PC-3 (cell line): ENCODE data around the gene CCL17. TPM values are rescaled to one million over a fixed set of nuclear protein-coding genes. Genes with fewer than 3 reads are reported as not detected.

ENCODE experiments used
- ATAC-seq: fragments of 200-7000 bp; cut with Tn5 transposase; 2 replicates; pipeline ENCODE4 v1.9.1; 2020; ENCODE audit warnings: mild to moderate bottlenecking, moderate library complexity
- BruUV-seq: library from RNA; stranded (reverse); fragments of 400-500 nt; replicated peaks from 2 replicates; lab custom pipeline; 2021; lab: Mats Ljungman, UMichigan
- CTCF ChIA-PET: fragments of 300-600 bp; sonication (Branson Sonifier 250); formaldehyde crosslinking; loops from one replicate; lab custom pipeline; 2022; ENCODE audit warnings: antibody characterized with exemption; lab: Charles Lee
- POLR2A ChIA-PET: fragments of 300-600 bp; sonication (Branson Sonifier 250); formaldehyde crosslinking; loops from one replicate; lab custom pipeline; 2022; ENCODE audit warnings: antibody characterized with exemption; ENCODE audit not compliant: unreplicated experiment; lab: Charles Lee
- DNase-seq: peaks from one replicate; pipeline ENCODE4 v3.0.0-alpha.2; 2015
- H2AFZ ChIP-seq: fragments of 300-600 bp; sonication (generic); 2 replicates; pipeline ENCODE4 v1.6.0; 2016; ENCODE audit warnings: antibody characterized with exemption, low read length
- H3F3A ChIP-seq: fragments of 300-600 bp; sonication (generic); one replicate; pipeline ENCODE4 v1.6.0; 2017; ENCODE audit warnings: antibody characterized with exemption, low read length, control low read depth, mild to moderate bottlenecking; ENCODE audit not compliant: unreplicated experiment
- H3K27ac ChIP-seq: fragments of 300-600 bp; sonication (generic); 2 replicates; pipeline ENCODE4 v1.5.1; 2016; ENCODE audit warnings: mild to moderate bottlenecking, low read length
- H3K27me3 ChIP-seq: fragments of 300-600 bp; sonication (generic); 2 replicates; pipeline ENCODE4 v1.6.1; 2016; ENCODE audit warnings: low read length, mixed read lengths
- H3K36me3 ChIP-seq: fragments of 300-600 bp; sonication (generic); 2 replicates; pipeline ENCODE4 v1.6.1; 2016; ENCODE audit warnings: low read depth, mixed run types, low read length, mixed read lengths
- H3K4me1 ChIP-seq: fragments of 300-600 bp; sonication (generic); 2 replicates; pipeline ENCODE4 v1.5.1; 2016; ENCODE audit warnings: low read length; ENCODE audit not compliant: insufficient read depth
- H3K4me2 ChIP-seq: fragments of 300-600 bp; sonication (generic); 2 replicates; pipeline ENCODE4 v1.6.0; 2016; ENCODE audit warnings: low read length
- H3K4me3 ChIP-seq: fragments of 300-600 bp; sonication (generic); 2 replicates; pipeline ENCODE4 v1.5.1; 2016; ENCODE audit warnings: mild to moderate bottlenecking, low read length, mixed read lengths
- H3K79me2 ChIP-seq: fragments of 300-600 bp; sonication (generic); 2 replicates; pipeline ENCODE4 v1.6.1; 2017; ENCODE audit warnings: low read length, mixed read lengths
- H3K9ac ChIP-seq: fragments of 300-600 bp; sonication (generic); 2 replicates; pipeline ENCODE4 v1.6.0; 2016; ENCODE audit warnings: mild to moderate bottlenecking, low read length
- H3K9me2 ChIP-seq: fragments of 300-600 bp; sonication (generic); replicated peaks from 2 replicates; pipeline ENCODE4 v1.6.1; 2016; ENCODE audit warnings: mixed run types, low read length, mixed read lengths
- H3K9me3 ChIP-seq: fragments of 300-600 bp; sonication (generic); 2 replicates; pipeline ENCODE4 v1.6.1; 2016; ENCODE audit warnings: low read length, mixed read lengths
- H4K20me1 ChIP-seq: fragments of 300-600 bp; sonication (generic); 2 replicates; pipeline ENCODE4 v1.6.1; 2016; ENCODE audit warnings: low read length, mixed read lengths
- EZH2 ChIP-seq: fragments of 300-600 bp; sonication (generic); IDR thresholded peaks from one replicate; pipeline ENCODE4 v1.6.1; 2017; ENCODE audit warnings: antibody characterized with exemption, mild to moderate bottlenecking, low read length; ENCODE audit not compliant: unreplicated experiment
- EZH2phosphoT487 ChIP-seq: fragments of 300-600 bp; sonication (generic); IDR thresholded peaks from 2 replicates; pipeline ENCODE4 v1.6.1; 2018; ENCODE audit warnings: mild to moderate bottlenecking, antibody characterized with exemption, low read length, borderline replicate concordance
- intact Hi-C: fragments of 100-400 bp; cut with micrococcal nuclease; formaldehyde crosslinking; loops from 2 replicates; pipeline ENCODE4 v1.9.0; 2023
- total RNA-seq: library from RNA; depleted of rRNA; stranded (reverse); fragments of >200 nt; gene quantifications from 2 replicates; pipeline ENCODE4 v1.2.3, GENCODE V29; 2014
- TF ChIP-seq, protein P1 (sequence below): fragments of 300-600 bp; sonication (generic); conservative IDR thresholded peaks from 2 replicates; pipeline ENCODE4 v1.5.1; 2017; ENCODE audit warnings: antibody characterized with exemption, low read depth, mild to moderate bottlenecking, low read length

The CCL17 gene
- total RNA-seq, 1 experiment from 2014 or later, result not detected

- Histone ChIP-seq H2AFZ (no peak overlapping the region), H3K27ac (no peak overlapping the region), H3K36me3 (no peaks in the 10 kb centered on the region), H3F3A (no peaks in the 10 kb centered on the region), H3K9me3 (no peaks in the 10 kb centered on the region), H3K4me2 (no peak overlapping the region), H4K20me1 (no peaks in the 10 kb centered on the region), H3K9ac (no peak overlapping the region), H3K4me3 (no peak overlapping the region), H3K79me2 (no peaks in the 10 kb centered on the region), H3K27me3 (no peaks in the 10 kb centered on the region), H3K4me1 (peaks cover 24% of the 10 kb centered on the region), H3K9me2 (no peaks in the 10 kb centered on the region)
- BruUV-seq, result no TSS peak
- POLR2A ChIA-PET, result no interaction called here
- ATAC-seq, result no peak
- intact Hi-C loops, result no loop called here
- peak; percentile 52 for DNase-seq
- CTCF ChIA-PET, result no interaction called here
- no peak for TF ChIP-seq EZH2phosphoT487
Observed at GRCh38 chr16:57380671-57381462, 23.7 kb upstream of the CCL17 start.

- no TSS peak for BruUV-seq
- TF ChIP-seq EZH2phosphoT487 (no peak), EZH2 (no peak)
- TF ChIP-seq, protein P1, sequence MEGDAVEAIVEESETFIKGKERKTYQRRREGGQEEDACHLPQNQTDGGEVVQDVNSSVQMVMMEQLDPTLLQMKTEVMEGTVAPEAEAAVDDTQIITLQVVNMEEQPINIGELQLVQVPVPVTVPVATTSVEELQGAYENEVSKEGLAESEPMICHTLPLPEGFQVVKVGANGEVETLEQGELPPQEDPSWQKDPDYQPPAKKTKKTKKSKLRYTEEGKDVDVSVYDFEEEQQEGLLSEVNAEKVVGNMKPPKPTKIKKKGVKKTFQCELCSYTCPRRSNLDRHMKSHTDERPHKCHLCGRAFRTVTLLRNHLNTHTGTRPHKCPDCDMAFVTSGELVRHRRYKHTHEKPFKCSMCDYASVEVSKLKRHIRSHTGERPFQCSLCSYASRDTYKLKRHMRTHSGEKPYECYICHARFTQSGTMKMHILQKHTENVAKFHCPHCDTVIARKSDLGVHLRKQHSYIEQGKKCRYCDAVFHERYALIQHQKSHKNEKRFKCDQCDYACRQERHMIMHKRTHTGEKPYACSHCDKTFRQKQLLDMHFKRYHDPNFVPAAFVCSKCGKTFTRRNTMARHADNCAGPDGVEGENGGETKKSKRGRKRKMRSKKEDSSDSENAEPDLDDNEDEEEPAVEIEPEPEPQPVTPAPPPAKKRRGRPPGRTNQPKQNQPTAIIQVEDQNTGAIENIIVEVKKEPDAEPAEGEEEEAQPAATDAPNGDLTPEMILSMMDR, result no peak
- H2AFZ ChIP-seq, result no peak overlapping the region
- no peak overlapping the region for H3K4me2 ChIP-seq
- no peaks in the 10 kb centered on the region for H4K20me1 ChIP-seq
- intact Hi-C loops, result no loop called here
- H3K79me2 ChIP-seq, result no peaks in the 10 kb centered on the region
- POLR2A ChIA-PET, result no interaction called here
- no peaks in the 10 kb centered on the region for H3F3A ChIP-seq
- no peaks in the 10 kb centered on the region for H3K9me3 ChIP-seq
- no peaks in the 10 kb centered on the region for H3K27me3 ChIP-seq
- no peak overlapping the region for H3K27ac ChIP-seq
- ATAC-seq (no peak), DNase-seq (no peak)
- no peaks in the 10 kb centered on the region for H3K9me2 ChIP-seq
- CTCF ChIA-PET, result no interaction called here
- H3K4me1 ChIP-seq, result peaks cover 19% of the 10 kb centered on the region
- H3K36me3 ChIP-seq, result no peaks in the 10 kb centered on the region
- H3K4me3 ChIP-seq, result no peak overlapping the region
- H3K9ac ChIP-seq, result no peak overlapping the region
Observed at GRCh38 chr16:57381791-57382534, 22.6 kb upstream of the CCL17 start.

DNA sequence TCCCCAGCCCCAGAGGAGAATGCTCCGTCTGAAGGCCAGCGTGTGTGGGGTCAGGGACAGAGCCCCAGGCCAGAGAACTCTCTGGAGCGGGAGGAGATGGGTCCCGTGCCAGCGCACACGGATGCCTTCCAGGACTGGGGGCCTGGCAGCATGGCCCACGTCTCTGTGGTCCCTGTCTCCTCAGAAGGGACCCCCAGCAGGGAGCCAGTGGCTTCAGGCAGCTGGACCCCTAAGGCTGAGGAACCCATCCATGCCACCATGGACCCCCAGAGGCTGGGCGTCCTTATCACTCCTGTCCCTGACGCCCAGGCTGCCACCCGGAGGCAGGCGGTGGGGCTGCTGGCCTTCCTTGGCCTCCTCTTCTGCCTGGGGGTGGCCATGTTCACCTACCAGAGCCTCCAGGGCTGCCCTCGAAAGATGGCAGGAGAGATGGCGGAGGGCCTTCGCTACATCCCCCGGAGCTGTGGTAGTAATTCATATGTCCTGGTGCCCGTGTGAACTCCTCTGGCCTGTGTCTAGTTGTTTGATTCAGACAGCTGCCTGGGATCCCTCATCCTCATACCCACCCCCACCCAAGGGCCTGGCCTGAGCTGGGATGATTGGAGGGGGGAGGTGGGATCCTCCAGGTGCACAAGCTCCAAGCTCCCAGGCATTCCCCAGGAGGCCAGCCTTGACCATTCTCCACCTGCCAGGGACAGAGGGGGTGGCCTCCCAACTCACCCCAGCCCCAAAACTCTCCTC is 21.9 kb upstream of the CCL17 start:
- DNase-seq (no peak), ATAC-seq (no peak)
- no peaks in the 10 kb centered on the region for H3K9me3 ChIP-seq
- no peaks in the 10 kb centered on the region for H3K9me2 ChIP-seq
- H3K79me2 ChIP-seq, result no peaks in the 10 kb centered on the region
- intact Hi-C loops, result no loop called here
- H3K27me3 ChIP-seq, result no peaks in the 10 kb centered on the region
- H3K4me2 ChIP-seq, result no peak overlapping the region
- no peak overlapping the region for H2AFZ ChIP-seq
- H4K20me1 ChIP-seq, result no peaks in the 10 kb centered on the region
- TF ChIP-seq, protein P1, result peak; percentile 19; the same call in 1 of the 2 replicates
- TF ChIP-seq EZH2, result no peak
- TF ChIP-seq EZH2phosphoT487, result no peak
- no peak overlapping the region for H3K9ac ChIP-seq
- POLR2A ChIA-PET, result no interaction called here
- CTCF ChIA-PET, result no interaction called here
- no TSS peak for BruUV-seq
- H3F3A ChIP-seq, result no peaks in the 10 kb centered on the region
- no peaks in the 10 kb centered on the region for H3K36me3 ChIP-seq
- peaks cover 12% of the 10 kb centered on the region for H3K4me1 ChIP-seq
- no peak overlapping the region for H3K4me3 ChIP-seq
- no peak overlapping the region for H3K27ac ChIP-seq
